ENCODE data around the gene SLC22A23. TPM values are rescaled to one million over a fixed set of nuclear protein-coding genes. Genes with fewer than 3 reads are reported as not detected.

SLC22A23 gene
- total RNA-seq, 2 experiments from 2014 or later, result 13.4 to 13.6 TPM

DNA sequence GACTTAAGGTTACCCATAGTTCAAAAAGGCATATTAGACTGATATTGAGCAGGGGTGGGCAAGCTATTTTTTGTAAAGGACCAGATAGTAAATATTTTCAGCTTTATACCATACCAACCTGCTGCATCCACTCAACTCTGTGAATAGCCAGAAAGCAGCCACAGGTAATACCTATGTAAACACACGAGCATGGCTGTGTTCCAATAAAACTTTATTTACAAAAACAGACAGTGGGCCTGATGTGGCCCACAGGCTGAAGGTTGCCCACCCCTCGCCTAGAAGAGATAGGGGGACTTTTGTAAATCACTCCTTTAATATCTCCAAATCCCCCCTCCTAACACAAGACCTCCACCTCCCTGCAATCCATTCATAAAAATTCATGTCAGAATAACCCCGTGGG lies 133.7 kb downstream of the SLC22A23 start:
- TF ChIP-seq, protein P1, sequence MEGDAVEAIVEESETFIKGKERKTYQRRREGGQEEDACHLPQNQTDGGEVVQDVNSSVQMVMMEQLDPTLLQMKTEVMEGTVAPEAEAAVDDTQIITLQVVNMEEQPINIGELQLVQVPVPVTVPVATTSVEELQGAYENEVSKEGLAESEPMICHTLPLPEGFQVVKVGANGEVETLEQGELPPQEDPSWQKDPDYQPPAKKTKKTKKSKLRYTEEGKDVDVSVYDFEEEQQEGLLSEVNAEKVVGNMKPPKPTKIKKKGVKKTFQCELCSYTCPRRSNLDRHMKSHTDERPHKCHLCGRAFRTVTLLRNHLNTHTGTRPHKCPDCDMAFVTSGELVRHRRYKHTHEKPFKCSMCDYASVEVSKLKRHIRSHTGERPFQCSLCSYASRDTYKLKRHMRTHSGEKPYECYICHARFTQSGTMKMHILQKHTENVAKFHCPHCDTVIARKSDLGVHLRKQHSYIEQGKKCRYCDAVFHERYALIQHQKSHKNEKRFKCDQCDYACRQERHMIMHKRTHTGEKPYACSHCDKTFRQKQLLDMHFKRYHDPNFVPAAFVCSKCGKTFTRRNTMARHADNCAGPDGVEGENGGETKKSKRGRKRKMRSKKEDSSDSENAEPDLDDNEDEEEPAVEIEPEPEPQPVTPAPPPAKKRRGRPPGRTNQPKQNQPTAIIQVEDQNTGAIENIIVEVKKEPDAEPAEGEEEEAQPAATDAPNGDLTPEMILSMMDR (IDR thresholded peaks at IDR 0.05), result no peak

DNA sequence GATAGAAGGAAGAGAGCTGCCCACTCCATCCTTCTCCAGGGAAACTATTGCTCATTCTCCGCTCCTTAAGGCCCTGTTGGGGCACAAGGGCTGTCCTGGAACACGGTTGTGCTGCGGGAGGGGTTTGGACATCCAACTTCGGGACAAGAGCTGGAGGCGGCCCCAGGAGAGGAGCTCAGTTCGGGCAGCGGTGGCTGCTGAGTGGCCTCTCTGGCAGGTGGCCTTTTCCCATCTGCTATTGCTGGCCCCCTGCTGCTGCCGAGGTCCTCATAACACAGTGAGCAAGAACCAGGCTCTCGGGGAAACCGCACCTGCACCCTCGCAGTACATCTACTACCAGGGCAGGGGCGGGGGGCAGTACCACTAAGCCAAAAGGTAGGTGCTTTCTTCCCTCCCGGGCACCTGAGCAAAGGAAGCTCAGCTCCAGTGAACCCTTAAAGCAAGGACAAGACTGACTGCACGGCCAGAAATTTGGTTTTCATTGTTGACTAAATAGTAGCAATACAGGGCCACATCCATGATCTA lies 134.4 kb downstream of the SLC22A23 start:
- H3K4me1 Mint-ChIP-seq (ENCODE audit: low read depth), result peaks cover 20% of the 10 kb centered on the region
- H3K4me3 Mint-ChIP-seq, result no peak overlapping the region
- no peaks in the 10 kb centered on the region for H3K9me3 ChIP-seq (ENCODE audit: control insufficient read depth in 1 of 2, insufficient read depth in 1 of 2, low read length in 2 of 2)
- no peak for DNase-seq
- POLR2A ChIA-PET, result no interaction called here
- H3K27me3 ChIP-seq (ENCODE audit: control insufficient read depth in 1 of 2, insufficient read depth in 2 of 2, low read length in 2 of 2), result no peaks in the 10 kb centered on the region
- peaks cover 15% of the 10 kb centered on the region for H3K4me1 ChIP-seq (ENCODE audit: insufficient read depth, low read length)
- H3K36me3 ChIP-seq (ENCODE audit: insufficient read depth, low read length), result no peaks in the 10 kb centered on the region
- no peak overlapping the region for H3K27ac ChIP-seq (ENCODE audit: low read depth in 1 of 2, low read length in 2 of 2)
- no peaks in the 10 kb centered on the region for H3K36me3 Mint-ChIP-seq (ENCODE audit: low read depth)
- no peaks in the 10 kb centered on the region for H3K9me3 Mint-ChIP-seq
- H3K27ac Mint-ChIP-seq, result no peak overlapping the region
- ATAC-seq (ENCODE audit: poor library complexity), result no peak
- no peak overlapping the region for H3K4me3 ChIP-seq (ENCODE audit: low read length)
- CTCF ChIA-PET, result no interaction called here
- intact Hi-C loops (cut with DNase I, micrococcal nuclease), result no loop called here
- TF ChIP-seq, protein P1 (IDR thresholded peaks at IDR 0.05), result no peak
- no peaks in the 10 kb centered on the region for H3K27me3 Mint-ChIP-seq

More for the DNA sequence above, 133.7 kb downstream of the SLC22A23 start:
- H3K9me3 Mint-ChIP-seq, result no peaks in the 10 kb centered on the region
- Histone ChIP-seq H3K9me3 (ENCODE audit: control insufficient read depth in 1 of 2, insufficient read depth in 1 of 2, low read length in 2 of 2) (no peaks in the 10 kb centered on the region), H3K4me1 (ENCODE audit: insufficient read depth, low read length) (peaks cover 7% of the 10 kb centered on the region), H3K36me3 (ENCODE audit: insufficient read depth, low read length) (no peaks in the 10 kb centered on the region), H3K27me3 (ENCODE audit: control insufficient read depth in 1 of 2, insufficient read depth in 2 of 2, low read length in 2 of 2) (no peaks in the 10 kb centered on the region), H3K27ac (ENCODE audit: low read depth in 1 of 2, low read length in 2 of 2) (no peak overlapping the region), H3K4me3 (ENCODE audit: low read length) (no peak overlapping the region)
- intact Hi-C loops (cut with DNase I, micrococcal nuclease), result no loop called here
- no peaks in the 10 kb centered on the region for H3K27me3 Mint-ChIP-seq
- H3K4me1 Mint-ChIP-seq (ENCODE audit: low read depth), result peaks cover 13% of the 10 kb centered on the region
- DNase-seq, result no peak
- ChIA-PET CTCF (no interaction called here), POLR2A (no interaction called here)
- no peak overlapping the region for H3K27ac Mint-ChIP-seq
- H3K36me3 Mint-ChIP-seq (ENCODE audit: low read depth), result no peaks in the 10 kb centered on the region
- no peak overlapping the region for H3K4me3 Mint-ChIP-seq
- ATAC-seq (ENCODE audit: poor library complexity), result no peak

DNA sequence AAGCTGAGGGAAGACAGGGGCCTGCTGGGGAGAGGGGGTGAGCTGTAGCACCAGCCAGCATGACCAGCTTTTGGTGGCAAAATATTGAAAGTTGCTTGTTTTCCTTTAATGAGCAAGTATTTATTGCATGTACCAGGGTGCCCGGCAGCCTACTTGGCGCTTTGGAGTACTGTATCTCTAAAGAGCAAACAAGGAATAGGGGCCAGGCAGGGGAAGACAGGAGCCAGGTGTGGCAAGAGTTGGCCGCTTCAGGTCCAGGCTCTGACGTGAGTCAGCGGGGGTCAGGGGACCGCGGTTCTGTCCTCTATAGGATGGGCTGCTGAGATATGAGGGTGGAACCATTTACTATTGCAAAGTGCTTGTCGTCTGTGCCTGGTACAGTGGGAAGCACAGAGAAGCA lies 135.0 kb downstream of the SLC22A23 start:
- TF ChIP-seq, protein P1 (IDR thresholded peaks at IDR 0.05), result no peak
- intact Hi-C loops (cut with DNase I, micrococcal nuclease), result no loop called here
- Mint-ChIP-seq H3K36me3 (ENCODE audit: low read depth) (no peaks in the 10 kb centered on the region), H3K4me1 (ENCODE audit: low read depth) (peaks cover 25% of the 10 kb centered on the region), H3K27ac (no peak overlapping the region), H3K27me3 (no peaks in the 10 kb centered on the region), H3K4me3 (no peak overlapping the region), H3K9me3 (no peaks in the 10 kb centered on the region)
- Histone ChIP-seq H3K27me3 (ENCODE audit: control insufficient read depth in 1 of 2, insufficient read depth in 2 of 2, low read length in 2 of 2) (no peaks in the 10 kb centered on the region), H3K4me1 (ENCODE audit: insufficient read depth, low read length) (peaks cover 19% of the 10 kb centered on the region), H3K27ac (ENCODE audit: low read depth in 1 of 2, low read length in 2 of 2) (no peak overlapping the region), H3K4me3 (ENCODE audit: low read length) (no peak overlapping the region), H3K36me3 (ENCODE audit: insufficient read depth, low read length) (no peaks in the 10 kb centered on the region), H3K9me3 (ENCODE audit: control insufficient read depth in 1 of 2, insufficient read depth in 1 of 2, low read length in 2 of 2) (no peaks in the 10 kb centered on the region)
- DNase-seq (no peak), ATAC-seq (ENCODE audit: poor library complexity) (no peak)
- ChIA-PET CTCF (no interaction called here), POLR2A (no interaction called here)
